NT2/D1 (cell line): ENCODE results near the gene TRIOBP.
A peak's percentile ranks its signal among the peaks of the same experiment; 100 is the strongest.

Source experiments
- DNase-seq: peaks from one replicate; pipeline ENCODE4 v3.0.0-alpha.2; 2011; ENCODE audit warnings: low read depth, low spot score
- H3K27me3 ChIP-seq: 2 replicates; pipeline ENCODE4 v1.6.0; 2011; ENCODE audit warnings: mild to moderate bottlenecking; ENCODE audit not compliant: insufficient read length, insufficient read depth
- H3K36me3 ChIP-seq: 2 replicates; pipeline ENCODE4 v1.6.1; 2011; ENCODE audit warnings: mild to moderate bottlenecking, low read length, mixed read lengths; ENCODE audit not compliant: insufficient read depth, insufficient read length
- H3K4me1 ChIP-seq: 2 replicates; pipeline ENCODE4 v1.5.1; 2011; ENCODE audit not compliant: insufficient read depth, insufficient read length
- H3K4me3 ChIP-seq: 2 replicates; pipeline ENCODE4 v1.5.1; 2011; ENCODE audit warnings: low read depth; ENCODE audit not compliant: insufficient read length
- H3K9ac ChIP-seq: 2 replicates; pipeline ENCODE4 v1.6.0; 2011; ENCODE audit warnings: low read depth; ENCODE audit not compliant: insufficient read length
- H3K9me3 ChIP-seq: 2 replicates; pipeline ENCODE4 v1.5.1; 2011; ENCODE audit warnings: mild to moderate bottlenecking, low read length; ENCODE audit not compliant: insufficient read depth
- SUZ12 ChIP-seq: IDR thresholded peaks from 2 replicates; pipeline ENCODE4 v1.6.1; 2011; ENCODE audit not compliant: insufficient read length, insufficient read depth; ENCODE audit errors: extremely low read depth
- YY1 ChIP-seq: IDR thresholded peaks from 2 replicates; pipeline ENCODE4 v1.6.1; 2011; ENCODE audit not compliant: insufficient read length, insufficient read depth
- ZNF274 ChIP-seq: IDR thresholded peaks from 2 replicates; pipeline ENCODE4 v1.6.1; 2011; ENCODE audit warnings: mild to moderate bottlenecking, low read depth, low read length

TRIOBP gene

GRCh38 chr22:37801946-37802309 is 105.1 kb downstream of the TRIOBP start:
- peaks cover 54% of the 10 kb centered on the region for H3K27me3 ChIP-seq
- DNase-seq, result no peak
- H3K36me3 ChIP-seq, result no peaks in the 10 kb centered on the region
- H3K9ac ChIP-seq, result no peak overlapping the region
- H3K4me1 ChIP-seq, result peaks cover 5% of the 10 kb centered on the region
- TF ChIP-seq SUZ12 (no peak), ZNF274 (no peak), YY1 (no peak)
- peak overlapping the region; percentile 73 for H3K4me3 ChIP-seq
- H3K9me3 ChIP-seq, result no peaks in the 10 kb centered on the region

GRCh38 chr22:37802310-37803194 is 105.7 kb downstream of the TRIOBP start:
- DNase-seq, result no peak
- peaks cover 54% of the 10 kb centered on the region for H3K27me3 ChIP-seq
- peak overlapping the region; percentile 73 for H3K4me3 ChIP-seq
- no peaks in the 10 kb centered on the region for H3K9me3 ChIP-seq
- peaks cover 5% of the 10 kb centered on the region for H3K4me1 ChIP-seq
- H3K9ac ChIP-seq, result peak overlapping the region; percentile 64
- TF ChIP-seq SUZ12 (no peak), ZNF274 (no peak), YY1 (no peak)
- no peaks in the 10 kb centered on the region for H3K36me3 ChIP-seq

- Histone ChIP-seq H3K9me3 (no peaks in the 10 kb centered on the region), H3K9ac (peak overlapping the region; percentile 80), H3K27me3 (peaks cover 58% of the 10 kb centered on the region), H3K4me3 (peak overlapping the region; percentile 73), H3K36me3 (no peaks in the 10 kb centered on the region), H3K4me1 (peaks cover 5% of the 10 kb centered on the region)
- no peak for TF ChIP-seq YY1
- no peak for TF ChIP-seq SUZ12
- TF ChIP-seq ZNF274, result no peak
- no peak for DNase-seq
These were observed 106.4 kb downstream of the TRIOBP start for GRCh38 chr22:37803195-37803638.

- TF ChIP-seq SUZ12 (no peak), YY1 (no peak), ZNF274 (no peak)
- H3K9me3 ChIP-seq, result no peaks in the 10 kb centered on the region
- H3K4me3 ChIP-seq, result peak overlapping the region; percentile 73
- peaks cover 61% of the 10 kb centered on the region for H3K27me3 ChIP-seq
- no peak for DNase-seq
- peaks cover 5% of the 10 kb centered on the region for H3K4me1 ChIP-seq
- no peaks in the 10 kb centered on the region for H3K36me3 ChIP-seq
- H3K9ac ChIP-seq, result peak overlapping the region; percentile 80
These were observed 106.9 kb downstream of the TRIOBP start for GRCh38 chr22:37803639-37804351.

- Histone ChIP-seq H3K4me3 (peak overlapping the region; percentile 73), H3K9me3 (no peaks in the 10 kb centered on the region), H3K9ac (peak overlapping the region; percentile 80), H3K4me1 (peaks cover 5% of the 10 kb centered on the region), H3K36me3 (no peaks in the 10 kb centered on the region), H3K27me3 (peaks cover 55% of the 10 kb centered on the region)
- DNase-seq, result no peak
- TF ChIP-seq ZNF274, result no peak
- TF ChIP-seq YY1, result no peak
- no peak for TF ChIP-seq SUZ12
These were observed 107.6 kb downstream of the TRIOBP start for GRCh38 chr22:37804352-37804880.

- no peaks in the 10 kb centered on the region for H3K36me3 ChIP-seq
- peaks cover 54% of the 10 kb centered on the region for H3K27me3 ChIP-seq
- TF ChIP-seq ZNF274, result no peak
- TF ChIP-seq SUZ12, result no peak
- TF ChIP-seq YY1, result no peak
- H3K4me1 ChIP-seq, result peaks cover 5% of the 10 kb centered on the region
- no peaks in the 10 kb centered on the region for H3K9me3 ChIP-seq
- H3K4me3 ChIP-seq, result peak overlapping the region; percentile 73
- H3K9ac ChIP-seq, result peak overlapping the region; percentile 80
- DNase-seq, result no peak
These were observed 108.3 kb downstream of the TRIOBP start for GRCh38 chr22:37804881-37805809.
